LNCaP clone FGC (cell line): ENCODE measurements around the gene MAGOH.

Experiments
- DNase-seq: peaks from one replicate; pipeline ENCODE4 v3.0.0-alpha.2; 2011; ENCODE audit warnings: low read depth
- H3K4me3 ChIP-seq: 2 replicates; pipeline ENCODE4 v1.5.1; 2011; ENCODE audit warnings: mild to moderate bottlenecking, low read depth, low read length, control low read depth
- TF ChIP-seq, protein P1 (sequence below): IDR thresholded peaks from 2 replicates; pipeline ENCODE4 v1.5.1; 2012; ENCODE audit warnings: mild to moderate bottlenecking; ENCODE audit not compliant: control insufficient read depth, insufficient read depth; ENCODE audit errors: extremely low read depth

Gene MAGOH

GRCh38 chr1:53180226-53180625, 58.1 kb downstream of the MAGOH start:
- TF ChIP-seq, protein P1, sequence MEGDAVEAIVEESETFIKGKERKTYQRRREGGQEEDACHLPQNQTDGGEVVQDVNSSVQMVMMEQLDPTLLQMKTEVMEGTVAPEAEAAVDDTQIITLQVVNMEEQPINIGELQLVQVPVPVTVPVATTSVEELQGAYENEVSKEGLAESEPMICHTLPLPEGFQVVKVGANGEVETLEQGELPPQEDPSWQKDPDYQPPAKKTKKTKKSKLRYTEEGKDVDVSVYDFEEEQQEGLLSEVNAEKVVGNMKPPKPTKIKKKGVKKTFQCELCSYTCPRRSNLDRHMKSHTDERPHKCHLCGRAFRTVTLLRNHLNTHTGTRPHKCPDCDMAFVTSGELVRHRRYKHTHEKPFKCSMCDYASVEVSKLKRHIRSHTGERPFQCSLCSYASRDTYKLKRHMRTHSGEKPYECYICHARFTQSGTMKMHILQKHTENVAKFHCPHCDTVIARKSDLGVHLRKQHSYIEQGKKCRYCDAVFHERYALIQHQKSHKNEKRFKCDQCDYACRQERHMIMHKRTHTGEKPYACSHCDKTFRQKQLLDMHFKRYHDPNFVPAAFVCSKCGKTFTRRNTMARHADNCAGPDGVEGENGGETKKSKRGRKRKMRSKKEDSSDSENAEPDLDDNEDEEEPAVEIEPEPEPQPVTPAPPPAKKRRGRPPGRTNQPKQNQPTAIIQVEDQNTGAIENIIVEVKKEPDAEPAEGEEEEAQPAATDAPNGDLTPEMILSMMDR, result no peak
- DNase-seq, result no peak
- H3K4me3 ChIP-seq, result no peak overlapping the region
